Ovary (tissue), 9 donors: ENCODE data around the gene GPR135. TPM values are rescaled to one million over a fixed set of nuclear protein-coding genes. Genes with fewer than 3 reads are reported as not detected.

Experiments
- DNase-seq, 5 donors: peaks; one replicate each; pipeline ENCODE4 v3.0.0-alpha.2; 2019 to 2020
- H3K27ac ChIP-seq, 2 donors: fragments of 200-600 bp; one replicate each; pipeline versions ENCODE4 v1.5.1 to v1.8.0; 2019 to 2022
- H3K27me3 ChIP-seq: fragments of 200-600 bp; one replicate; pipeline ENCODE4 v1.8.0; 2022
- H3K36me3 ChIP-seq: fragments of 200-600 bp; sonication (generic); one replicate; pipeline ENCODE4 v1.5.1; 2019
- H3K4me1 ChIP-seq: one replicate; pipeline ENCODE4 v1.8.1; 2013; ENCODE audit warnings: mild to moderate bottlenecking, moderate library complexity; ENCODE audit not compliant: insufficient read depth
- H3K4me3 ChIP-seq: fragments of 200-600 bp; sonication (generic); one replicate; pipeline ENCODE4 v1.5.1; 2017
- H3K9me3 ChIP-seq, 2 donors: fragments of 200-600 bp in 1 of 2; sonication (generic) in 1 of 2; one replicate each; pipeline versions ENCODE4 v1.5.1 to v1.8.1; 2013 to 2019; ENCODE audit warnings: mild to moderate bottlenecking in 1 of 2, moderate library complexity in 1 of 2
- CTCF ChIP-seq, 3 donors: fragments of 450-650 bp in 2 of 3; fragments of 200-600 bp in 1 of 3; IDR thresholded peaks; one replicate each; pipeline versions ENCODE4 v1.5.1 to v1.8.0; 2016 to 2022; ENCODE audit warnings: antibody characterized with exemption in 3 of 3, mild to moderate bottlenecking in 1 of 3
- EP300 ChIP-seq: sonication (generic); formaldehyde crosslinking; IDR thresholded peaks from one replicate; pipeline ENCODE4 v1.6.1; 2017; ENCODE audit warnings: antibody characterized with exemption
- POLR2A ChIP-seq: fragments of 450-650 bp; IDR thresholded peaks from one replicate; pipeline ENCODE4 v1.6.1; 2017; ENCODE audit warnings: antibody characterized with exemption, mild to moderate bottlenecking, moderate library complexity
- WGBS, 3 donors: extraction: QIAGEN DNeasy Blood & Tissue Kit in 1 of 3; methylation state at CpG; one replicate each; pipeline versions ENCODE4 v1.1.5 to v1.1.7; 2013 to 2017; 5-methylcytosine and 5-hydroxymethylcytosine counted together
- intact Hi-C, 4 donors: fragments of 100-400 bp; cut with DNase I; formaldehyde crosslinking; loops; one replicate each; pipeline versions ENCODE4 v1.11.0 to v1.15.1; 2022 to 2023
- polyA plus RNA-seq, 2 donors: library from polyadenylated mRNA; stranded (reverse); fragments of 200-250 nt in 1 of 2; fragments of 350-450 nt in 1 of 2; fragmentation: Illumina TruSeq in 1 of 2; extraction: RNeasy Lipid Tissue Mini Kit (QIAGEN cat#74804) in 1 of 2; gene quantifications; one replicate each; pipeline ENCODE4 v1.2.3, GENCODE V29; 2013 to 2014
- total RNA-seq, 7 donors: library from RNA; depleted of rRNA in 2 of 7; stranded (reverse); fragments of >200 nt in 2 of 7; fragmentation: NEBNext Ultra II Directional in 3 of 7; extraction: Animal tissue kit (Norgen Biotek cat#: 25700) in 3 of 7; gene quantifications; one replicate each; pipeline versions ENCODE4 v1.1.0 to v1.2.4, GENCODE V29; 2016 to 2023
- donor health status: DM: no; HTN: no; CAD: no; lungs with moderate emphysema.
- donor health status: DM: no; HTN: no; CAD: no.
- donor health status: Bipolar disorder and iron deficiency.
- donor health status: DM: yes; HTN: yes; CAD: no.
- donor health status: DM: no; HTN: no; CAD: no.
- donor health status: DM: yes; HTN: yes; CAD: no.

The GPR135 gene
- total and polyA plus RNA-seq, 9 donors = 1.7 to 10.9 (median 6.8) TPM

GRCh38 chr14:59428581-59429012, 36.6 kb downstream of the GPR135 start:
- intact Hi-C loops = loop anchor here in 2 of 4 donors (2.0 to 10.0 kb wide), 2 partner anchors 78 to 104 kb away; no protein-coding TSS in a partner anchor
- peaks cover 11% of the 10 kb centered on the region for H3K4me1 ChIP-seq

GRCh38 chr14:59427653-59428580, 37.3 kb downstream of the GPR135 start:
- H3K36me3 ChIP-seq = no peaks in the 10 kb centered on the region
- no peak overlapping the region for H3K4me3 ChIP-seq
- H3K27ac ChIP-seq = no peak overlapping the region
- DNase-seq = peak in 4 of 5 donors; percentile 31 to 58 (median 41)
- H3K27me3 ChIP-seq = no peaks in the 10 kb centered on the region
- 31 to 51% (median 47%) methylated on average over 13 of the region's 13 CpGs for WGBS, 3 donors
- intact Hi-C loops = loop anchor here in 2 of 4 donors (2.0 to 10.0 kb wide), 2 partner anchors 77 to 103 kb away; no protein-coding TSS in a partner anchor
- no peaks in the 10 kb centered on the region for H3K9me3 ChIP-seq
- no peak for TF ChIP-seq EP300
- no peak for TF ChIP-seq POLR2A
- no peak for TF ChIP-seq CTCF (IDR thresholded peaks at IDR 0.05)
- H3K4me1 ChIP-seq = peaks cover 11% of the 10 kb centered on the region

More at GRCh38 chr14:59428581-59429012, 36.6 kb downstream of the GPR135 start:
- H3K36me3 ChIP-seq = no peaks in the 10 kb centered on the region
- TF ChIP-seq POLR2A (no peak), CTCF (IDR thresholded peaks at IDR 0.05) (peak in 2 of 3 donors; percentile 31 to 41), EP300 (no peak)
- 66 to 67% (median 66%) methylated on average over 1 of the region's 1 CpG for WGBS, 3 donors
- no peaks in the 10 kb centered on the region for H3K9me3 ChIP-seq
- H3K4me3 ChIP-seq = no peak overlapping the region
- no peaks in the 10 kb centered on the region for H3K27me3 ChIP-seq
- no peak for DNase-seq
- no peak overlapping the region for H3K27ac ChIP-seq

GRCh38 chr14:59425322-59425935, 39.8 kb downstream of the GPR135 start:
- intact Hi-C loops = loop anchor here in 1 of 4 donors (10.0 kb wide), 1 partner anchor 101 kb away; no protein-coding TSS in a partner anchor
- no peak overlapping the region for H3K27ac ChIP-seq
- H3K27me3 ChIP-seq = no peaks in the 10 kb centered on the region
- DNase-seq = no peak
- H3K9me3 ChIP-seq = no peaks in the 10 kb centered on the region
- WGBS, 3 donors = 36 to 51% (median 43%) methylated on average over 3 of the region's 3 CpGs
- no peaks in the 10 kb centered on the region for H3K36me3 ChIP-seq
- TF ChIP-seq EP300 (no peak), POLR2A (no peak), CTCF (IDR thresholded peaks at IDR 0.05) (no peak)
- no peak overlapping the region for H3K4me3 ChIP-seq
- peaks cover 11% of the 10 kb centered on the region for H3K4me1 ChIP-seq

- Histone ChIP-seq H3K27ac (no peak overlapping the region), H3K4me1 (peaks cover 11% of the 10 kb centered on the region), H3K36me3 (no peaks in the 10 kb centered on the region), H3K27me3 (no peaks in the 10 kb centered on the region), H3K4me3 (no peak overlapping the region), H3K9me3 (no peaks in the 10 kb centered on the region)
- DNase-seq = peak in 2 of 5 donors; percentile 45 to 69
- intact Hi-C loops = loop anchor here in 1 of 4 donors (10.0 kb wide), 1 partner anchor 100 kb away; no protein-coding TSS in a partner anchor
- TF ChIP-seq EP300 (no peak), CTCF (IDR thresholded peaks at IDR 0.05) (no peak), POLR2A (no peak)
- WGBS, 3 donors = 32 to 41% (median 38%) methylated on average over 4 of the region's 4 CpGs
Measured at GRCh38 chr14:59424341-59425071, 40.7 kb downstream of the GPR135 start.
